ENCODE data around the gene TAOK2. TPM values are rescaled to one million over a fixed set of nuclear protein-coding genes. Genes with fewer than 3 reads are reported as not detected.

The TAOK2 gene
- total RNA-seq, 1 donor from 2014 or later = 40.1 TPM

- DNase-seq (ENCODE audit: low read depth) = no peak
- Histone ChIP-seq H3K27me3 (ENCODE audit: control insufficient read depth, insufficient read depth, low read length) (no peaks in the 10 kb centered on the region), H3K4me3 (ENCODE audit: low read depth, low read length) (no peak overlapping the region), H3K36me3 (ENCODE audit: control insufficient read depth, insufficient read depth, low read length) (peaks cover 2% of the 10 kb centered on the region)
- no peak for TF ChIP-seq CTCF (IDR thresholded peaks at IDR 0.05; ENCODE audit: insufficient read depth, low read length, poor library complexity, severe bottlenecking)
Measured at GRCh38 chr16:29993191-29993902, 19.7 kb downstream of the TAOK2 start.

GRCh38 chr16:29993903-29994599, 20.4 kb downstream of the TAOK2 start:
- DNase-seq (ENCODE audit: low read depth) = no peak
- Histone ChIP-seq H3K4me3 (ENCODE audit: low read depth, low read length) (no peak overlapping the region), H3K36me3 (ENCODE audit: control insufficient read depth, insufficient read depth, low read length) (peaks cover 2% of the 10 kb centered on the region), H3K27me3 (ENCODE audit: control insufficient read depth, insufficient read depth, low read length) (no peaks in the 10 kb centered on the region)
- no peak for TF ChIP-seq CTCF (IDR thresholded peaks at IDR 0.05; ENCODE audit: insufficient read depth, low read length, poor library complexity, severe bottlenecking)

- peaks cover 2% of the 10 kb centered on the region for H3K36me3 ChIP-seq (ENCODE audit: control insufficient read depth, insufficient read depth, low read length)
- H3K4me3 ChIP-seq (ENCODE audit: low read depth, low read length) = peak overlapping the region; percentile 96
- DNase-seq (ENCODE audit: low read depth) = no peak
- H3K27me3 ChIP-seq (ENCODE audit: control insufficient read depth, insufficient read depth, low read length) = no peaks in the 10 kb centered on the region
- TF ChIP-seq CTCF (IDR thresholded peaks at IDR 0.05; ENCODE audit: insufficient read depth, low read length, poor library complexity, severe bottlenecking) = no peak
Measured at GRCh38 chr16:29994600-29995323, 21.1 kb downstream of the TAOK2 start.

- DNase-seq (ENCODE audit: low read depth) = no peak
- H3K36me3 ChIP-seq (ENCODE audit: control insufficient read depth, insufficient read depth, low read length) = peaks cover 2% of the 10 kb centered on the region
- H3K4me3 ChIP-seq (ENCODE audit: low read depth, low read length) = peak within 1 kb of the TSS; percentile 96
- no peaks in the 10 kb centered on the region for H3K27me3 ChIP-seq (ENCODE audit: control insufficient read depth, insufficient read depth, low read length)
- TF ChIP-seq CTCF (IDR thresholded peaks at IDR 0.05; ENCODE audit: insufficient read depth, low read length, poor library complexity, severe bottlenecking) = no peak
Measured at GRCh38 chr16:29995324-29995910, 21.7 kb downstream of the TAOK2 start, which contains the start of gene HIRIP3. TSS of gene HIRIP3 (minus strand) at chr16:29995617. CDS start at chr16:29995605, 12 bp downstream.

- Histone ChIP-seq H3K4me3 (ENCODE audit: low read depth, low read length) (peak within 1 kb of the TSS; percentile 96), H3K27me3 (ENCODE audit: control insufficient read depth, insufficient read depth, low read length) (no peaks in the 10 kb centered on the region), H3K36me3 (ENCODE audit: control insufficient read depth, insufficient read depth, low read length) (peaks cover 2% of the 10 kb centered on the region)
- peak; percentile 78 for DNase-seq (ENCODE audit: low read depth)
- TF ChIP-seq CTCF (IDR thresholded peaks at IDR 0.05; ENCODE audit: insufficient read depth, low read length, poor library complexity, severe bottlenecking) = no peak
Measured at GRCh38 chr16:29995911-29996765, 22.5 kb downstream of the TAOK2 start, which contains the start of gene INO80E. TSS of gene INO80E (plus strand) at chr16:29996241. CDS start at chr16:29996311, 70 bp downstream.
